CD4-positive, alpha-beta T cell treated with Interleukin-10 for 1 hour (primary cell): ENCODE measurements around the gene GLI2.

Experiments used
- DNase-seq: peaks from one replicate; pipeline ENCODE4 v3.0.0-alpha.2; 2020

The GLI2 gene

DNA sequence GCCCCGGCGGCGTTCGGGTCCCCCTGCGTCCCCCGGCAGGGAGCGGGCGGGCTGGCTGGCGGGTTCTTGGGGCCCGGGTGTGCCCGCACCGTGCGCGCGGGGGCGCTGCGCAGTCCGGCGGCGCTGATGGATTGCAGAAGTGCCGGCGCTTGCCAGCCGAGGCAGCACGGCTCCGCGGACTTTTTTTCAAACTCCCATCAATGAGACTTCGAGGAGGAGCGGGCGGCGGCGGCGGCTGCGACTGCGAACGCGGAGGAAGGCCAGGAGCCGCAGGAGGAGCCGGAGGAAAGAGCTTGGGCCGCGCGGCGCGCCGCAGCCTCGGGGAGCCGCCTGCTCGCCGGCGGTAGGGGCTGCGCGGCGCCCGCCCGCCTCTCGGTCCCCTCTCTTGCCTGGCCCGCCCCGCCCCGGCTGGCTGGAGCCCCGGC lies at the start of gene GLI2:
Gene GLI2, plus strand, starts transcription at position 123 of the 425 bp plus-strand sequence. CDS start 61,453 bp downstream, outside the sequence.
- no peak for DNase-seq

GRCh38 chr2:120685974-120686297 lies 49.7 kb upstream of the GLI2 start:
- DNase-seq, result no peak

GRCh38 chr2:120686511-120687168 lies 49.0 kb upstream of the GLI2 start:
- DNase-seq, result no peak

- no peak for DNase-seq
These were observed 48.5 kb upstream of the GLI2 start for GRCh38 chr2:120687210-120687609.

- no peak for DNase-seq
These were observed 45.1 kb upstream of the GLI2 start for GRCh38 chr2:120690521-120690920.

DNA sequence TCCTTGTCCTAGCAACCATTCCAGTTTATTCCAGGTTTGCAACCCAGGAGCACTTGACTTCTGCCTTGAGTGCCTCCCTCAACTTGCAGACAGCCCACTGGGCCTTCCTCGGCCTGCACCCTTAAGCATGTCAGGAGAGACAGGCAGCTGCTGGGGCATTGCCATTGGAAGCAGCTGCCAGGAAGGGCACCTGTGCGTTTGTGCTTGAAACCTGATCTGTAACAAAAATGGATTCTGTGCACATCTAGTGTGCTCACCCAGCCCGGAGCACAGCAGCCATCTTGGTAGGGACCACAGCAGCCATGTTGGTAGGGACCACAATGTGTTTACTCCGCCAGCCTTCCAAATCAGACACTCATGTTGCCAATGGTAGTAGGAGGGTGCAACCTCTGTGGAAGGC lies 44.3 kb upstream of the GLI2 start:
- no peak for DNase-seq

- no peak for DNase-seq
These were observed 43.0 kb upstream of the GLI2 start for GRCh38 chr2:120692691-120693090.

DNA sequence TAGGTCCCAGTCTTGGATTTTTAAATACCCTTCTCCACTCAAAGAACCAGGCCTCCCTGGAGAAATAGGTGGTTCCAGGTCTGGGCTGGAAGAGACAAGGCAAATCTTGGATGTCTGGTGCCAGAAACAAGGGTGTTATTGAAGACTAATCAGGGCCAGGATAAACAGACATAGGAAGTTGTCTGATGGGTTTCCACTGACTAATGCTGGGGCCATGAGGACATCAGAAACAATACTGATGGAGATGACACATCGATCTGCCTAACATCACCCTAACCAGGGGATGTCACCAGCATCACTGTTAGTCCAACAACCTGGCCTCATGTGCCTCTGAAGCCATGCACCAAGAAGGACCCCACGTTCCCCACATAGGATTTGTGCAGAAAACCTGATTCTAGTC lies 42.5 kb upstream of the GLI2 start:
- no peak for DNase-seq

GRCh38 chr2:120694034-120694433 lies 41.6 kb upstream of the GLI2 start:
- no peak for DNase-seq

DNA sequence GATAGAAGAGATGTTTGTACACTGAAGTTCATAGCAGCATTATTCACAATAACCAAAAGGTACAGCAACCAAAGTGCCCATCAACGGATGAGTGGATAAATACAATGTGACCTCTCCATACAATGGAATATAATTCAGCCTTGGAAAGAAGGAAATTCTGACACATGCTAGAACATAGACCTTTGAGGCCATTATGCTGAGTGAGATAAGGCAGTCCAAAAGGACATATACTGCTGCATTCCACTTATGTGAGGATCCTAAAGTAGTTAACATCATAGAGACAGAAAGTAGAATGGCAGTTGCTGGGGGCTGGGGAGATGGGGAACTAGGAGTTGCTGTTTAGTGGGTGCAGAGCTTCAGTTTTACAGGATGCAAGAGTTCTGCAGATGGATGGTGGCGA lies 38.2 kb upstream of the GLI2 start:
- no peak for DNase-seq

DNA sequence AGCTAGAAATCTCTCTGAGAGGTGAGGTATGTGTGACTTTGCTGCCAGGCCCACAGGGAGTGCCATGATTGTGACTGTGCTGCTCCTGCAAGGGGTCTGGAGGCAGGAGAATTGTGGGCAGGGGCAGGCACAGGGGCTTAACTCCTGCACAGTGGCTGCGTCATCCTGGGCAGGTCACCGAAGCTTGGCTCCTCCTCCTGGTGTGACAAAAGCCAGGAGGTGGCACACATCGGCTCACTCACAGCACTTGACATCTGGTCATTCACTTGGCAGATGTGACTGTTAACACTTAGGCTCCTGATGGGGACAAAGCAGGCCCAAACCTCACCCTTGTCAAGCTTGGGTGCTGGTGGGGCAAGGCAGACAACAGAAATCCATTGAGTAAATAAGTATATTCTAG lies 36.4 kb upstream of the GLI2 start:
- DNase-seq, result no peak

DNA sequence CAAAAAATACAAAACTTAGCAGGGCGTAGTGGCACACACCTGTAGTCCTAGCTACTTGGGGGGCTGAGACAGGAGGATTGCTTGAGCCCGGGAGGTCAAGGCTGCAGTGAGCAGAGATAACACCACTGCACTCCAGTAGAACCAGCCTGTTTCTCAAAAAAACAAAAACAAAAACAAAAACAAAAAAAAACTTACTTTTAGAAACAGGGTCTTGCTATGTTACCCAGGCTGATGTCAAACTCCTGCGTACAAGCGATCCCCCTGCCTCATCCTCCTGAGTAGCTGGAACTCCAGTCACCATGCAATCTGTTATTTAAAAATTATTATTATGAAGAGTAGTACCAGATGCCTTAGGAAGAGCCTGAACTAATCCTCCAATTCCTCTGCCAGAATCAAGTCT lies 35.0 kb upstream of the GLI2 start:
- no peak for DNase-seq

GRCh38 chr2:120701096-120701495 lies 34.6 kb upstream of the GLI2 start:
- DNase-seq, result no peak

- DNase-seq, result no peak
These were observed 34.2 kb upstream of the GLI2 start for GRCh38 chr2:120701499-120701898.

DNA sequence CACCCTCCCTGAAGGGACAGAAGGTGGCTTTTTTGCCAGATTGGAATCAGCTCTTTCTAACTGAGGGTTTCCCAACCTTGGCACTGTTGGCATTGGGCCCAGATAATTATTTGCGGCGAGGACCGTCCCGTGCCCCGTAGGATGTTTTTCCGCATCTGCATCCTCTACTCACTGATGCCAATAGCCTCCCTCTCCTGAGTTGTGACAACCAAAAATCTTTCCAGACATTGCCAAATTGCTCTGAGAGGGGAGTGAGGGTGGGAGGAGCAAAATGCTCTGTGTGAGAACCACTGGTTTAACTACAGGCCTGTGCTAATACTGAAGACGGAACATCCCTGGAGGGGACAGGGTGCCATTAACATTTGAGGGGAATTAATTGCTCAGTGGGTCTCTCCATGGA lies 33.6 kb upstream of the GLI2 start:
- DNase-seq, result no peak

- no peak for DNase-seq
These were observed 32.9 kb upstream of the GLI2 start for GRCh38 chr2:120702801-120703200.

DNA sequence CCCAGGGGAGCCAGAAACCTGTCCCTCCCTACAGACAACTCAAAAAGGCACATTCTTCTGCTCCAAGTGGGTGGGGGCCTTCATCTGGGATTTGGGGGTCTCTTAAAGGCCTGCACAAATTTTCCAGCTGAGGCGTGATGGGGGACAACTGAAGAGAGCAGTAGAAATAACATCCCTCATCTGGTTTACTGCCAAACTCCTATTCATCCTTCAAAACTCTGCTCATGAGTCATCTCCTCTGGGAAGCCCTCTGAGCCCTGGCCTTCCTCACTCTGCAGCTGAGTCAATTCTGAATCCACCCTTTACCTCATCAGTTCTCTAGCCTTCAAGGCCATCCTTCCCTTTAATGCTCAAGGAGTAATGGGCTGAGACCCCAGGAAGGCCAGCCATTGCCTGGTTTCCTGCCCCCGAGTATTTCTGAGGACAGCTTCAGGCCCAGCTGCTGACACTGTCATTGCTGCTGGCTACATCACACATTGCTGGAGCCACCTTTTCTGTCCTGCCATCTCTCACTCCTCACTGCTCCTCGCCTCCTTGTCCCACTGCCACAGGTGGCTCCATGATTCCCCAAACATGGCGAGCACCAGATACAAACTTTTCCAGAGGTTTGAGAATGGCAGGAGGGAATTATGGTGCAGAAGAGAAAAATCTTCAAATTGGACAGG lies 32.2 kb upstream of the GLI2 start:
- no peak for DNase-seq

DNA sequence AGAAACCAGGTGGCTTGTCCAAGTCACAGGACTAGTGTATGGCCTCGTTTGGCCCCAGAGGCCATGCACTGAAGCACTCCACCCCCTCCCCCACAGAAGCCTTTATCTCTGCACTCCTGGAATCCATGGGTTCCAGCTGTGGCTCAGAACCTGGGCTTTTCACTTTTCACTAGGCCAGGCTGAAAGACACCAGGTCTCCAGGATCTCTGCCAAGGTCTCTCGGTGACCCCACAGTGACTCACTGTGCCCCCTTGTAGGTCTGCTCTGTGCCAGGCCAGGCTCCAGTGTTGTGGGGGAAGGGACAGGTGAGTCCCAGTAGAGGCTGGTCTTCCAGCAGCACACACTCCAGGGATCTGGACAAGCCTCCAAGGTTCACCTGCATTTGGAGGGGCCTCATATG lies 31.0 kb upstream of the GLI2 start:
- DNase-seq, result no peak

- DNase-seq, result no peak
These were observed 27.9 kb upstream of the GLI2 start for GRCh38 chr2:120707816-120708215.

GRCh38 chr2:120708944-120709607 lies 26.6 kb upstream of the GLI2 start:
- no peak for DNase-seq

DNA sequence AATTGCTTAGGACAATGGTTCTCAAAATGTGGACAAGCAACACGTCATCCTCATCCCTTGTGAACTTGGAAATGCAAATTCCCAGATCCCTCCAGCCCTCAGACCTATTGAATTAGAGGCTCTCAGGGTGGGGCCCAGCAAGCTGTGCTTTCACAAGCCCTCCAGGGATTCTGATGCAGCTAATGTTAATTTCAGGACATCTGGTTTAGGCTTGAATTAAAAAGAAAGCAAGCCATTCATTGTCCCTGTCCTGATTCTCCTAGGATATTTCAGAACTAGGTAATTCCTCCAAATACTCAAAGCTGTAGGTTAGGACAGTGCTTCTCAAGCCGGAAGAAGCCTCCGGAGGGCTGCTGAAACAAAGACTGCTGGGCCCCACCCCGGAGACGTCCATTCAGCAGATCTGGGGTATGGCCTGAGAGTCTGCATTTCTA lies 26.0 kb upstream of the GLI2 start:
- DNase-seq, result no peak

DNA sequence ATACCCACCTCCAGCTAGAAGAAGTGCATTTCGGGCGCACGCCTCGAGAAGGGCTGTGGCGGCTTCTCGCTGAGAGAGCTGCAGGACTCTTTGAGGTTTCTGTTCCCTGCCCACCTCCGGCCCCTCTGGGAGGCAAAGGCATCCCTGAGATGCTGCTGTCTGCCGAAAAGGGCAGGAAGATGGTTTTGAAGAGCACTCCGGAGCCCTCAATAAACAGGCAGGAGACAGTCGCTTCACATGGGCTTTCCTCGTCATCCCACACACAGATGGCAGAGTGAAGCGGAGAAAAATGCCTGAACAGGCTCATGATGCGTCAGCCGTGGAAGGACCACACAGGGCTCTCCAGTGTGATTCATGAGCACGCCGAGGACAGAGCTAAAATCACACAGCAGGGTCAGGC lies 25.4 kb upstream of the GLI2 start:
- DNase-seq, result no peak

DNA sequence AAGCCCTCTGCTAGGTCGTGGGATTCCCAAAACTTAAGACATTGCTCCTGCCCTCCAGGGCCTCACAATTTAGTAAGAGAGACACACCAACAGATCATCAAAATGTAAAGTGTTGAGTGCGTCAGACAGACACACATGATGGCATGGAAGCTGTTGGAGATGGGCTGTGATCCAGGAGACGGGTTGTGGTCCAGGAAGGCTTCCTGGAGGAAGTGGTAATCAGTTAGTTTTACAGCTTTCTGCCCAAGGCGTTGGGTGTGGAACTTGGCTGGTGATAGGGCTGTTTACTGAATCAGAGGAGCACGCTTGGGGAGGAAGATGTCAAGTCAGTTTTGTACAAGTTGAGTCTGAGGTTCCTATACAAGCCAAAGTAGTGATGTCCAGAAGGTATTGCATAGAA lies 24.0 kb upstream of the GLI2 start:
- no peak for DNase-seq

GRCh38 chr2:120712180-120712681 lies 23.4 kb upstream of the GLI2 start:
- DNase-seq, result no peak
